SK-N-SH (cell line): ENCODE data around the gene HAT1. TPM values are rescaled to one million over a fixed set of nuclear protein-coding genes. Genes with fewer than 3 reads are reported as not detected.

Experiments
- CTCF ChIA-PET: fragments of 300-600, 350-600 bp; formaldehyde crosslinking; extraction: SDS; loops from one replicate; lab custom pipeline; 2021; lab: Yijun Ruan, JAX
- POLR2A ChIA-PET: fragments of 350-600 bp; sonication (Branson Sonifier 250); formaldehyde crosslinking; extraction: SDS; loops from one replicate; lab custom pipeline; 2020; ENCODE audit warnings: antibody characterized with exemption, inconsistent platforms; lab: Yijun Ruan, JAX
- DNase-seq: peaks from one replicate; pipeline ENCODE4 v3.0.0; 2012
- H2AFZ ChIP-seq: fragments of 200-600 bp; sonication (generic); 2 replicates; pipeline ENCODE4 v1.8.1; 2016; ENCODE audit warnings: antibody characterized with exemption, mild to moderate bottlenecking, low read depth
- H3F3A ChIP-seq: fragments of 200-600 bp; sonication (generic); replicated peaks from 2 replicates; pipeline ENCODE3; 2016; ENCODE audit warnings: antibody characterized with exemption, mild to moderate bottlenecking; ENCODE audit not compliant: insufficient read depth
- H3K27ac ChIP-seq, 2 experiments: fragments of 200-500 bp in 1 of 2; fragments of 200-600 bp in 1 of 2; sonication (Bioruptor generic) in 1 of 2; sonication (generic), shearing (Covaris generic) in 1 of 2; 2 replicates each; pipeline versions ENCODE4 v1.5.1 to v1.6.1; 2014 to 2016; ENCODE audit warnings: low read depth in 2 of 2, inconsistent platforms in 1 of 2, low read length in 1 of 2, mild to moderate bottlenecking in 1 of 2, mixed read lengths in 1 of 2
- H3K27me3 ChIP-seq: fragments of 200-600 bp; sonication (generic), shearing (Covaris generic); 2 replicates; pipeline ENCODE4 v1.6.1; 2016; ENCODE audit warnings: mixed run types; ENCODE audit not compliant: insufficient read depth
- H3K36me3 ChIP-seq, 2 experiments: fragments of 200-500 bp in 1 of 2; fragments of 200-600 bp in 1 of 2; sonication (Bioruptor generic) in 1 of 2; sonication (generic) in 1 of 2; replicated peaks in 1 of 2; 2 replicates each; pipeline versions ENCODE3 to v1.5.1; 2014 to 2016; ENCODE audit warnings: low read length in 1 of 2, mild to moderate bottlenecking in 1 of 2; ENCODE audit not compliant: insufficient read depth in 2 of 2, control insufficient read depth in 1 of 2
- H3K4me1 ChIP-seq, 2 experiments: fragments of 200-500 bp in 1 of 2; fragments of 200-600 bp in 1 of 2; sonication (Bioruptor generic) in 1 of 2; sonication (generic), shearing (Covaris generic) in 1 of 2; 2 replicates each; pipeline versions ENCODE4 v1.5.1 to v1.6.1; 2014 to 2016; ENCODE audit warnings: low read depth in 1 of 2, low read length in 1 of 2, mixed run types in 1 of 2; ENCODE audit not compliant: insufficient read depth in 2 of 2, control insufficient read depth in 1 of 2
- H3K4me2 ChIP-seq: fragments of 200-600 bp; sonication (generic), shearing (Covaris generic); 2 replicates; pipeline ENCODE4 v1.6.1; 2017; ENCODE audit warnings: mixed run types
- H3K4me3 ChIP-seq, 2 experiments: fragments of 200-500 bp in 1 of 2; fragments of 200-600 bp in 1 of 2; sonication (Bioruptor generic) in 1 of 2; sonication (generic), shearing (Covaris generic) in 1 of 2; 2 replicates each; pipeline versions ENCODE4 v1.5.1 to v1.8.1; 2014 to 2016; ENCODE audit warnings: low read depth in 2 of 2, inconsistent platforms in 1 of 2, low read length in 1 of 2, mild to moderate bottlenecking in 1 of 2, mixed read lengths in 1 of 2, moderate library complexity in 1 of 2
- H3K79me2 ChIP-seq: fragments of 200-600 bp; sonication (generic); 2 replicates; pipeline ENCODE4 v1.8.1; 2017; ENCODE audit warnings: mild to moderate bottlenecking; ENCODE audit not compliant: insufficient read depth
- H3K9ac ChIP-seq: fragments of 200-600 bp; sonication (generic); 2 replicates; pipeline ENCODE4 v1.6.1; 2017; ENCODE audit warnings: mixed run types
- H3K9me2 ChIP-seq: fragments of 200-600 bp; sonication (generic); 2 replicates; pipeline ENCODE4 v1.6.1; 2017; ENCODE audit warnings: mixed run types
- H3K9me3 ChIP-seq: fragments of 200-600 bp; sonication (generic); 2 replicates; pipeline ENCODE4 v1.6.1; 2017; ENCODE audit warnings: mixed run types, mild to moderate bottlenecking, moderate library complexity
- H4K20me1 ChIP-seq: fragments of 200-600 bp; sonication (generic); 2 replicates; pipeline ENCODE4 v1.6.1; 2017; ENCODE audit warnings: mild to moderate bottlenecking, mixed run types; ENCODE audit not compliant: insufficient read depth
- ELF1 ChIP-seq: IDR thresholded peaks from 2 replicates; pipeline ENCODE4 v1.4.0; 2012
- EP300 ChIP-seq, 2 experiments: IDR thresholded peaks; 2 replicates each; pipeline versions ENCODE4 v1.4.0 to v1.6.1; 2012; ENCODE audit warnings: borderline replicate concordance in 1 of 2, low read depth in 1 of 2, low read length in 1 of 2
- FOXM1 ChIP-seq: IDR thresholded peaks from 2 replicates; pipeline ENCODE4 v1.4.0; 2012; ENCODE audit warnings: low read depth, mild to moderate bottlenecking
- GATA2 ChIP-seq: sonication (generic); formaldehyde crosslinking; IDR thresholded peaks from 2 replicates; pipeline ENCODE4 v1.5.0; 2020; ENCODE audit warnings: mild to moderate bottlenecking, missing genetic modification reagents
- IRF3 ChIP-seq: fragments of 150-350 bp; IDR thresholded peaks from 2 replicates; pipeline ENCODE4 v1.6.1; 2016; ENCODE audit warnings: mild to moderate bottlenecking, low read depth, low read length
- NRF1 ChIP-seq: IDR thresholded peaks from 2 replicates; pipeline ENCODE4 v1.6.1; 2012; ENCODE audit warnings: low read depth, mild to moderate bottlenecking, low read length
- PBX3 ChIP-seq: IDR thresholded peaks from 2 replicates; pipeline ENCODE4; 2012
- RCOR1 ChIP-seq: fragments of 150-350 bp; IDR thresholded peaks from 2 replicates; pipeline ENCODE4 v1.6.1; 2017; ENCODE audit warnings: antibody characterized with exemption, low read length
- REST ChIP-seq: IDR thresholded peaks from 2 replicates; pipeline ENCODE4 v1.6.1; 2012; ENCODE audit warnings: mild to moderate bottlenecking, low read depth, low read length, moderate library complexity
- RFX5 ChIP-seq: IDR thresholded peaks from 2 replicates; pipeline ENCODE4 v1.6.1; 2012; ENCODE audit warnings: mild to moderate bottlenecking, improper control_type of control experiment, low read length
- TCF12 ChIP-seq: IDR thresholded peaks from 2 replicates; pipeline ENCODE4 v1.4.0; 2012
- WGBS: methylation state at CpG from one replicate; pipeline ENCODE4 v1.1.6; 2017; ENCODE audit warnings: low lambda C conversion rate; 5-methylcytosine and 5-hydroxymethylcytosine counted together
- polyA plus RNA-seq, 3 experiments: library from polyadenylated mRNA; depleted of rRNA; stranded (reverse); fragments of >200 nt; gene quantifications; 2 replicates each; pipeline ENCODE4 v1.2.3, GENCODE V29; 2012
- TF ChIP-seq, protein P1 (sequence below): fragments of 150-350 bp; IDR thresholded peaks from 2 replicates; pipeline ENCODE4 v1.6.1; 2017; ENCODE audit warnings: antibody characterized with exemption, low read length, low read depth, borderline replicate concordance
- TF ChIP-seq, protein P2 (sequence below): IDR thresholded peaks from 2 replicates; pipeline ENCODE4 v1.4.0; 2012; ENCODE audit warnings: low read depth

The HAT1 gene
- polyA plus RNA-seq, 1 of the 3 experiments (the other 2 are of a cell fraction): 18.6 TPM

GRCh38 chr2:171889808-171890207, 32.5 kb upstream of the HAT1 start:
- H3K4me3 ChIP-seq: no peak overlapping the region
- no peak for TF ChIP-seq REST
- no peak for TF ChIP-seq NRF1
- TF ChIP-seq, protein P1, sequence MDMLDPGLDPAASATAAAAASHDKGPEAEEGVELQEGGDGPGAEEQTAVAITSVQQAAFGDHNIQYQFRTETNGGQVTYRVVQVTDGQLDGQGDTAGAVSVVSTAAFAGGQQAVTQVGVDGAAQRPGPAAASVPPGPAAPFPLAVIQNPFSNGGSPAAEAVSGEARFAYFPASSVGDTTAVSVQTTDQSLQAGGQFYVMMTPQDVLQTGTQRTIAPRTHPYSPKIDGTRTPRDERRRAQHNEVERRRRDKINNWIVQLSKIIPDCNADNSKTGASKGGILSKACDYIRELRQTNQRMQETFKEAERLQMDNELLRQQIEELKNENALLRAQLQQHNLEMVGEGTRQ: no peak
- no peak for TF ChIP-seq TCF12
- TF ChIP-seq ELF1: no peak
- no peak for TF ChIP-seq RFX5
- peaks cover 5% of the 10 kb centered on the region; the same call in 1 of the 2 replicates for H3K79me2 ChIP-seq
- no peaks in the 10 kb centered on the region for H4K20me1 ChIP-seq
- ChIA-PET POLR2A (no interaction called here), CTCF (no interaction called here)
- H3K4me2 ChIP-seq: no peak overlapping the region
- peaks cover 6% of the 10 kb centered on the region for H3F3A ChIP-seq
- H3K4me1 ChIP-seq: peaks cover 0 to 3% of the 10 kb centered on the region in 2 experiments; a peak in 3 of 4 replicates
- H3K9me2 ChIP-seq: no peaks in the 10 kb centered on the region
- H3K27me3 ChIP-seq: no peaks in the 10 kb centered on the region
- no peaks in the 10 kb centered on the region for H3K9me3 ChIP-seq
- no peak overlapping the region for H2AFZ ChIP-seq
- no peak for DNase-seq
- WGBS: 94% methylated on average over 1 of the region's 1 CpG
- H3K36me3 ChIP-seq: peaks cover 0 to 10% of the 10 kb centered on the region in 2 experiments
- no peak overlapping the region for H3K27ac ChIP-seq
- no peak overlapping the region for H3K9ac ChIP-seq

GRCh38 chr2:171893196-171893823, 29.0 kb upstream of the HAT1 start:
- Histone ChIP-seq H3K4me3 (peak overlapping the region; percentile 86 to 94), H3K27ac (no peak overlapping the region; a peak in 1 of 4 replicates), H3K27me3 (no peaks in the 10 kb centered on the region), H3K79me2 (peaks cover 5% of the 10 kb centered on the region; the same call in 1 of the 2 replicates), H3K9ac (peak overlapping the region; percentile 74), H3K9me2 (no peaks in the 10 kb centered on the region), H3K36me3 (peaks cover 0 to 3% of the 10 kb centered on the region in 2 experiments), H2AFZ (peak overlapping the region; percentile 99), H3K9me3 (no peaks in the 10 kb centered on the region), H3K4me1 (peaks cover 0 to 3% of the 10 kb centered on the region in 2 experiments; a peak in 3 of 4 replicates), H4K20me1 (no peaks in the 10 kb centered on the region), H3F3A (peaks cover 6% of the 10 kb centered on the region), H3K4me2 (peak overlapping the region; percentile 78)
- TF ChIP-seq, protein P2, sequence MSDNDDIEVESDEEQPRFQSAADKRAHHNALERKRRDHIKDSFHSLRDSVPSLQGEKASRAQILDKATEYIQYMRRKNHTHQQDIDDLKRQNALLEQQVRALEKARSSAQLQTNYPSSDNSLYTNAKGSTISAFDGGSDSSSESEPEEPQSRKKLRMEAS: no peak
- TF ChIP-seq RCOR1 (peak; percentile 84), IRF3 (no peak), FOXM1 (no peak), GATA2 (CRISPR knock-in tag) (peak; percentile 92), EP300 (IDR thresholded peaks at IDR 0.05; ENCODE audit: borderline replicate concordance in 1 of 2, low read depth in 1 of 2, low read length in 1 of 2) (peak in 1 of 2 experiments; percentile 41; a peak in 1 of 4 replicates), PBX3 (no peak)
- DNase-seq: peak; percentile 33
- CTCF ChIA-PET: interaction anchor here (0.7 to 1.6 kb wide), 6 partner anchors 16 to 211 kb away, joined by 3 to 5 read pairs (median 4); partner anchors contain the start of genes DLX2 and HAT1
- POLR2A ChIA-PET: interaction anchor here (1.2 kb wide), 1 partner anchor 17 kb away, joined by 3 read pairs; no protein-coding TSS in a partner anchor
- WGBS: 53% methylated on average over 7 of the region's 7 CpGs
